Measurements from ENCODE around the gene LRFN3.

Gene LRFN3, protein sequence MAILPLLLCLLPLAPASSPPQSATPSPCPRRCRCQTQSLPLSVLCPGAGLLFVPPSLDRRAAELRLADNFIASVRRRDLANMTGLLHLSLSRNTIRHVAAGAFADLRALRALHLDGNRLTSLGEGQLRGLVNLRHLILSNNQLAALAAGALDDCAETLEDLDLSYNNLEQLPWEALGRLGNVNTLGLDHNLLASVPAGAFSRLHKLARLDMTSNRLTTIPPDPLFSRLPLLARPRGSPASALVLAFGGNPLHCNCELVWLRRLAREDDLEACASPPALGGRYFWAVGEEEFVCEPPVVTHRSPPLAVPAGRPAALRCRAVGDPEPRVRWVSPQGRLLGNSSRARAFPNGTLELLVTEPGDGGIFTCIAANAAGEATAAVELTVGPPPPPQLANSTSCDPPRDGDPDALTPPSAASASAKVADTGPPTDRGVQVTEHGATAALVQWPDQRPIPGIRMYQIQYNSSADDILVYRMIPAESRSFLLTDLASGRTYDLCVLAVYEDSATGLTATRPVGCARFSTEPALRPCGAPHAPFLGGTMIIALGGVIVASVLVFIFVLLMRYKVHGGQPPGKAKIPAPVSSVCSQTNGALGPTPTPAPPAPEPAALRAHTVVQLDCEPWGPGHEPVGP

DNA sequence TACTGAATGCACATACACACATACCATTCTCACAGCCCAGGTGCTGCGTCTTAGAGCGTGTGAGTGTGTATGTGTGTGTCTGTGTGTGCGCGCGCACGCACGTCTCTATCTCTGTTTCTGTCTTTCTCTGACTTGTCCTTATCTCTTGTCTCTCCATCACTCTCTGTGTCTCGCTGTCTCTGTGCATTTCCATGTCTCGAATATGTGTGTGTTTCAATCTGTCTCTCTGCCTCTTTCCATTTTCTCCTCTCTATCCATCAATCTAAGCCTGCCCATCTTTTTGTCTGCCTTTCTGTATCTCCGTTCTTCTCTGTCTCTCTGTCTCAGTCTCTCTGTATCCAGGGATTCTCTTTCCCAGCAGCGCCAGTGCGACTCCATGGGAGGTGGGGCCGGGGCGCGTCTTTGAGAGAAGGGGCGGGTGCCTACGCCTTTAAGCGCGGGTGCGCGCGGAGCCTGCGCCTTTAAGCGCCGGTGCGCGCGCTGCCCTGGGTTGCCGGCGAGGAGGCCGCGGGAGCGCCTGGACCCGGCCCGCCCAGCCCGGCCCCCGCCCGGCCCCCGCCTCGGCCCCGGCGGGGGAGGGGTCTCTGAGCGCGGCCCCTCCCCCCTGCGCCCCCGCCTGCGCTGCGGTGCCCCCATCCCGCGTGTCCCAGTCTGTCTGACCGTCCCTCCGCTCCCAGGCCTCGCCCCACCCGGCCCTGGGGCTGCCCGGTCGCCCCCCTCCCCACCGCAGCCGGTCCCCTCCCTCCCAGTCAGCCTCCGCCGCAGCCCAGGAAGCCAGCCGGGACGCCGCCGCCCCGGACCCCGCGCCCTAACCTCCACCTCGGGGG is at the start of gene LRFN3:
Gene LRFN3, plus strand, starts transcription at position 464 of the 827 bp plus-strand sequence. CDS start 3,052 bp downstream, outside the sequence.
- peak; percentile 82 for DNase-seq (ENCODE audit: extremely low spot score)
- ChIA-PET POLR2A (no interaction called here), CTCF (interaction anchor here (0.6 kb wide), 1 partner anchor 9 kb away, joined by 3 read pairs; no protein-coding TSS in a partner anchor)
- TF ChIP-seq SUZ12 (IDR thresholded peaks at IDR 0.05) (no peak), FOXM1 (IDR thresholded peaks at IDR 0.05; ENCODE audit: borderline replicate concordance) (no peak), CTBP1 (IDR thresholded peaks at IDR 0.05; ENCODE audit: borderline replicate concordance) (peak; percentile 36; the same call in 1 of the 2 replicates), ELF4 (IDR thresholded peaks at IDR 0.05) (no peak)

- CTCF ChIA-PET: no interaction called here
Measured at GRCh38 chr19:35887197-35887596, 49.0 kb upstream of the LRFN3 start.

DNA sequence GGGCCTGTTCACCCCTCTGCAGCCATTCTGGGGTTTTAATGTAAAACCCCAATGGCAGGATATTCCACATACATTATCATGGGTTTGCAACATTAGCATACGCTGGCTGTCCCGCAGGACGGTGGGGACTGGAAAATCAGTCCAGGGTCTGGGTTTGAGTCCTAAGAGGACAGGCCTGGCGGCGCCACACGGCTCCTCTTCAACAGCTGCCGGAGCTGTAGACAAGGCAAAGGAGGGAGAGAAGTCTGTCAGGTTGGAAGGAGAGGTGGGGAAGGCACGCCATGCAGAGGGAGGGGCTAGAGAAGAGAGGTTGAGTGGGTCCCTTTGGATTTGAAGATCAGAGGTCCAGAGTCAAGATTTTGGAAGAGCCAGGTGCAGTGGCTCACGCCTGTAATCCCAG is 47.8 kb upstream of the LRFN3 start:
- TF ChIP-seq L3MBTL2 (conservative IDR thresholded peaks at IDR 0.05) (no peak), HDGF (IDR thresholded peaks at IDR 0.05; ENCODE audit: borderline replicate concordance) (no peak), ZNF384 (IDR thresholded peaks at IDR 0.05) (no peak), BHLHE40 (IDR thresholded peaks at IDR 0.05; ENCODE audit: borderline replicate concordance) (no peak), LEF1 (IDR thresholded peaks at IDR 0.05; ENCODE audit: borderline replicate concordance) (no peak), NFRKB (IDR thresholded peaks at IDR 0.05) (no peak), SUZ12 (IDR thresholded peaks at IDR 0.05) (no peak), ARNT (IDR thresholded peaks at IDR 0.05) (no peak), TARDBP (IDR thresholded peaks at IDR 0.05) (no peak), FOXM1 (IDR thresholded peaks at IDR 0.05; ENCODE audit: borderline replicate concordance) (no peak), FOXK2 (IDR thresholded peaks at IDR 0.05) (no peak), FOXA1 (IDR thresholded peaks at IDR 0.05) (no peak)
- POLR2A ChIA-PET: no interaction called here
- no peak for DNase-seq (ENCODE audit: extremely low spot score)
- CTCF ChIA-PET: no interaction called here

More at GRCh38 chr19:35887197-35887596, 49.0 kb upstream of the LRFN3 start:
- TF ChIP-seq HDGF (IDR thresholded peaks at IDR 0.05; ENCODE audit: borderline replicate concordance) (no peak), ELF4 (IDR thresholded peaks at IDR 0.05) (no peak), CTBP1 (IDR thresholded peaks at IDR 0.05; ENCODE audit: borderline replicate concordance) (no peak), FOXA1 (IDR thresholded peaks at IDR 0.05) (no peak), L3MBTL2 (conservative IDR thresholded peaks at IDR 0.05) (no peak), SP1 (IDR thresholded peaks at IDR 0.05) (no peak), NFRKB (IDR thresholded peaks at IDR 0.05) (no peak), TARDBP (IDR thresholded peaks at IDR 0.05) (no peak), FOXK2 (IDR thresholded peaks at IDR 0.05) (no peak), ARNT (IDR thresholded peaks at IDR 0.05) (no peak), BHLHE40 (IDR thresholded peaks at IDR 0.05; ENCODE audit: borderline replicate concordance) (no peak), LEF1 (IDR thresholded peaks at IDR 0.05; ENCODE audit: borderline replicate concordance) (no peak), ZNF384 (IDR thresholded peaks at IDR 0.05) (no peak), SUZ12 (IDR thresholded peaks at IDR 0.05) (no peak), FOXM1 (IDR thresholded peaks at IDR 0.05; ENCODE audit: borderline replicate concordance) (no peak)
- TF ChIP-seq, protein P1, sequence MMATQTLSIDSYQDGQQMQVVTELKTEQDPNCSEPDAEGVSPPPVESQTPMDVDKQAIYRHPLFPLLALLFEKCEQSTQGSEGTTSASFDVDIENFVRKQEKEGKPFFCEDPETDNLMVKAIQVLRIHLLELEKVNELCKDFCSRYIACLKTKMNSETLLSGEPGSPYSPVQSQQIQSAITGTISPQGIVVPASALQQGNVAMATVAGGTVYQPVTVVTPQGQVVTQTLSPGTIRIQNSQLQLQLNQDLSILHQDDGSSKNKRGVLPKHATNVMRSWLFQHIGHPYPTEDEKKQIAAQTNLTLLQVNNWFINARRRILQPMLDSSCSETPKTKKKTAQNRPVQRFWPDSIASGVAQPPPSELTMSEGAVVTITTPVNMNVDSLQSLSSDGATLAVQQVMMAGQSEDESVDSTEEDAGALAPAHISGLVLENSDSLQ (IDR thresholded peaks at IDR 0.05): no peak
- POLR2A ChIA-PET: no interaction called here
- no peak for DNase-seq (ENCODE audit: extremely low spot score)

GRCh38 chr19:35889370-35890112 is 46.6 kb upstream of the LRFN3 start:
- ChIA-PET POLR2A (interaction anchor here (0.8 to 1.3 kb wide), 2 partner anchors 11 to 42 kb away, joined by 3 read pairs; no protein-coding TSS in a partner anchor), CTCF (no interaction called here)

More at GRCh38 chr19:35889370-35890112, 46.6 kb upstream of the LRFN3 start:
- no peak for DNase-seq (ENCODE audit: extremely low spot score)
- TF ChIP-seq, protein P1 (IDR thresholded peaks at IDR 0.05): no peak
- TF ChIP-seq FOXM1 (IDR thresholded peaks at IDR 0.05; ENCODE audit: borderline replicate concordance): no peak
- TF ChIP-seq SP1 (IDR thresholded peaks at IDR 0.05): no peak
- no peak for TF ChIP-seq LEF1 (IDR thresholded peaks at IDR 0.05; ENCODE audit: borderline replicate concordance)
- TF ChIP-seq ZNF384 (IDR thresholded peaks at IDR 0.05): no peak
- TF ChIP-seq BHLHE40 (IDR thresholded peaks at IDR 0.05; ENCODE audit: borderline replicate concordance): no peak
- no peak for TF ChIP-seq TARDBP (IDR thresholded peaks at IDR 0.05)
- no peak for TF ChIP-seq HDGF (IDR thresholded peaks at IDR 0.05; ENCODE audit: borderline replicate concordance)
- no peak for TF ChIP-seq ARNT (IDR thresholded peaks at IDR 0.05)
- no peak for TF ChIP-seq ELF4 (IDR thresholded peaks at IDR 0.05)
- TF ChIP-seq NFRKB (IDR thresholded peaks at IDR 0.05): no peak
- no peak for TF ChIP-seq L3MBTL2 (conservative IDR thresholded peaks at IDR 0.05)
- TF ChIP-seq SUZ12 (IDR thresholded peaks at IDR 0.05): no peak
- no peak for TF ChIP-seq CTBP1 (IDR thresholded peaks at IDR 0.05; ENCODE audit: borderline replicate concordance)
- no peak for TF ChIP-seq FOXK2 (IDR thresholded peaks at IDR 0.05)
- TF ChIP-seq FOXA1 (IDR thresholded peaks at IDR 0.05): no peak
